K562 (cell line): ENCODE data around the gene P2RX1. TPM values are rescaled to one million over a fixed set of nuclear protein-coding genes. Genes with fewer than 3 reads are reported as not detected.

Experiments used
- ATAC-seq: fragments of 200-7000 bp; cut with Tn5 transposase; 3 replicates; pipeline ENCODE4 v1.9.1; 2020; ENCODE audit warnings: moderate library complexity
- BruUV-seq: library from RNA; stranded (reverse); fragments of 400-500 nt; replicated peaks from 2 replicates; lab custom pipeline; 2021; lab: Mats Ljungman, UMichigan
- CTCF ChIA-PET: fragments of 300-600 bp; formaldehyde crosslinking; extraction: SDS; loops from one replicate; lab custom pipeline; 2021; ENCODE audit warnings: low intra/inter-chr PET ratio; lab: Yijun Ruan, JAX
- POLR2A ChIA-PET: fragments of 300-600, 350-650 bp; sonication (Branson Sonifier 250); formaldehyde crosslinking; extraction: SDS; loops from one replicate; lab custom pipeline; 2021; ENCODE audit warnings: antibody characterized with exemption, inconsistent platforms; lab: Yijun Ruan, JAX
- DNase-seq, 4 experiments: peaks; one replicate each; pipeline versions ENCODE4 v3.0.0 to v3.0.0-alpha.2; 2011 to 2018; ENCODE audit warnings: low spot score in 3 of 4, mixed read lengths in 3 of 4; ENCODE audit errors: extremely low read depth in 1 of 4
- FAIRE-seq: peaks from 2 replicates; lab custom pipeline; 2011; peaks lifted over from hg19 to GRCh38; lab: Jason Lieb, UNC
- H2AFZ ChIP-seq: 2 replicates; pipeline ENCODE4 v1.6.0; 2011; ENCODE audit warnings: low read depth, low read length, control low read depth, inconsistent platforms
- H3K27ac ChIP-seq: fragments of 200-600 bp; 3 replicates; pipeline ENCODE4 v1.8.0; 2011; ENCODE audit warnings: low read depth, mild to moderate bottlenecking, control low read depth, inconsistent platforms, low read length, moderate library complexity, mixed read lengths; ENCODE audit errors: extremely low read depth
- H3K27me3 ChIP-seq, 2 experiments: fragments of 300-600 bp in 1 of 2; 2 replicates in 1 of 2; 3 replicates in 1 of 2; pipeline versions ENCODE4 v1.6.0 to v1.8.0; 2011; ENCODE audit warnings: inconsistent platforms in 2 of 2, low read length in 2 of 2, mild to moderate bottlenecking in 1 of 2, mixed read lengths in 1 of 2, moderate library complexity in 1 of 2; ENCODE audit not compliant: control insufficient read depth in 2 of 2, insufficient read depth in 2 of 2
- H3K36me3 ChIP-seq: fragments of 300-600 bp; 3 replicates; pipeline ENCODE4 v1.8.0; 2011; ENCODE audit warnings: mild to moderate bottlenecking, low read length, inconsistent platforms; ENCODE audit not compliant: control insufficient read depth, insufficient read depth
- H3K4me1 ChIP-seq, 2 experiments: fragments of 200-600 bp in 1 of 2; replicated peaks in 1 of 2; 2 replicates in 1 of 2; 3 replicates in 1 of 2; pipeline versions ENCODE4 v1.5.1 to v1.8.0; 2011; ENCODE audit warnings: inconsistent platforms in 2 of 2, low read length in 2 of 2, mild to moderate bottlenecking in 1 of 2, mixed read lengths in 1 of 2, moderate library complexity in 1 of 2; ENCODE audit not compliant: control insufficient read depth in 2 of 2, insufficient read depth in 2 of 2
- H3K4me2 ChIP-seq: 2 replicates; pipeline ENCODE4 v1.6.1; 2011; ENCODE audit warnings: low read length, control low read depth, inconsistent platforms, mixed read lengths; ENCODE audit not compliant: insufficient read depth
- H3K4me3 ChIP-seq: fragments of 200-600 bp; sonication (generic), shearing (Covaris generic); 2 replicates; pipeline ENCODE4 v1.5.1; 2016; ENCODE audit warnings: control low read depth, inconsistent platforms
- H3K79me2 ChIP-seq: fragments of 200-600 bp; 3 replicates; pipeline ENCODE4 v1.8.0; 2011; ENCODE audit warnings: low read length, inconsistent platforms; ENCODE audit not compliant: control insufficient read depth, insufficient read depth
- H3K9ac ChIP-seq, 2 experiments: 2 replicates each; pipeline versions ENCODE4 v1.6.0 to v1.6.1; 2011; ENCODE audit warnings: low read depth in 2 of 2, low read length in 2 of 2, control low read depth in 1 of 2, inconsistent platforms in 1 of 2, mild to moderate bottlenecking in 1 of 2, mixed read lengths in 1 of 2; ENCODE audit not compliant: insufficient read depth in 1 of 2
- H3K9me1 ChIP-seq: one replicate; pipeline ENCODE4 v1.6.0; 2011; ENCODE audit warnings: inconsistent platforms, mild to moderate bottlenecking, low read length, moderate library complexity; ENCODE audit not compliant: control insufficient read depth, insufficient read depth
- H3K9me3 ChIP-seq: replicated peaks from 2 replicates; pipeline ENCODE4 v1.5.1; 2011; ENCODE audit warnings: low read depth, low read length, inconsistent platforms; ENCODE audit not compliant: control insufficient read depth, insufficient read depth
- H4K20me1 ChIP-seq: replicated peaks from 2 replicates; pipeline ENCODE4 v1.6.1; 2011; ENCODE audit warnings: low read length, inconsistent platforms, mixed read lengths; ENCODE audit not compliant: control insufficient read depth, insufficient read depth
- ATF1 ChIP-seq, 2 experiments: fragments of 450-650 bp in 1 of 2; IDR thresholded peaks; 2 replicates each; pipeline ENCODE4 v1.6.1; 2016; ENCODE audit warnings: missing compliant biosample characterization in 1 of 2, missing genetic modification characterization in 1 of 2
- ILF3 ChIP-seq: fragments of 450-650 bp; IDR thresholded peaks from 2 replicates; pipeline ENCODE4 v1.6.1; 2018; ENCODE audit warnings: antibody characterized with exemption, mild to moderate bottlenecking, moderate library complexity, borderline replicate concordance
- MTA3 ChIP-seq: fragments of 450-650 bp; formaldehyde crosslinking; IDR thresholded peaks from 2 replicates; pipeline ENCODE4 v1.6.1; 2017; ENCODE audit warnings: mild to moderate bottlenecking, borderline replicate concordance
- MYNN ChIP-seq, 2 experiments: sonication (generic); formaldehyde crosslinking in 1 of 2; IDR thresholded peaks; 2 replicates each; pipeline versions ENCODE4 v1.5.0 to v1.6.1; 2016 to 2020; ENCODE audit warnings: antibody characterized with exemption in 1 of 2, missing genetic modification reagents in 1 of 2
- NFIC ChIP-seq: fragments of 450-650 bp; IDR thresholded peaks from 2 replicates; pipeline ENCODE4 v1.6.1; 2017; ENCODE audit warnings: mild to moderate bottlenecking, inconsistent platforms
- NFXL1 ChIP-seq: fragments of 450-650 bp; formaldehyde crosslinking; IDR thresholded peaks from 2 replicates; pipeline ENCODE4 v1.4.0; 2021; ENCODE audit warnings: mild to moderate bottlenecking
- NR3C1 ChIP-seq: sonication (generic); formaldehyde crosslinking; IDR thresholded peaks from 2 replicates; pipeline ENCODE4 v1.8.1; 2022; ENCODE audit warnings: missing genetic modification reagents
- RBM14 ChIP-seq: fragments of 200-400 bp; formaldehyde crosslinking; IDR thresholded peaks from 2 replicates; pipeline ENCODE4 v1.6.1; 2018; ENCODE audit warnings: low read depth, mild to moderate bottlenecking, low read length, moderate library complexity, borderline replicate concordance; ENCODE audit not compliant: insufficient read depth
- SMARCE1 ChIP-seq: fragments of 450-650 bp; IDR thresholded peaks from 2 replicates; pipeline ENCODE4 v1.7.1; 2016; ENCODE audit warnings: mild to moderate bottlenecking
- SRSF9 ChIP-seq: fragments of 200-400 bp; formaldehyde crosslinking; IDR thresholded peaks from 2 replicates; pipeline ENCODE4 v1.6.1; 2017; ENCODE audit warnings: low read depth, low read length, borderline replicate concordance
- WGBS: fragments of 100-300 bp; shearing (Covaris generic); methylation state at CpG from one replicate; pipeline ENCODE4 v1.1.6; 2016; ENCODE audit warnings: low coverage, mixed read lengths; ENCODE audit not compliant: insufficient coverage; ENCODE audit errors: missing lambda C conversion rate; 5-methylcytosine and 5-hydroxymethylcytosine counted together
- in situ Hi-C: fragments of 300-500 bp; cut with MboI; formaldehyde crosslinking; loops from 4 replicates; pipeline ENCODE4 v1.15.0; 2018; ENCODE audit warnings: inconsistent platforms, mixed read lengths
- intact Hi-C: fragments of 100-400 bp; cut with micrococcal nuclease; formaldehyde crosslinking; loops from 2 replicates; pipeline ENCODE4 v1.14.2; 2022
- polyA plus RNA-seq, 8 experiments: library from polyadenylated mRNA; depleted of rRNA in 4 of 8; stranded (reverse) in 5 of 8; unstranded in 3 of 8; fragments of >200 nt; fragmentation: Nextera tagmentation in 2 of 8; fragmentation: Illumina TruSeq in 1 of 8; extraction: Ambion mirVana in 2 of 8; extraction: Trizol in 1 of 8; gene quantifications; 2 replicates each; pipeline versions ENCODE4 v1.2.1 to v1.2.3, GENCODE V29; 2011 to 2014; ENCODE audit warnings: inconsistent platforms in 1 of 8, missing spikeins in 1 of 8
- total RNA-seq, 7 experiments: library from RNA; depleted of rRNA in 6 of 7; stranded (reverse); fragments of >200 nt in 6 of 7; fragmentation: Illumina TruSeq in 2 of 7; extraction: Trizol in 2 of 7; gene quantifications; 2 replicates each; pipeline versions ENCODE4 v1.2.1 to v1.2.3, GENCODE V29; 2011 to 2021; ENCODE audit warnings: low replicate concordance in 1 of 7
- TF ChIP-seq, protein P1 (sequence below): fragments of 250-450 bp; sonication (Bioruptor Pico); IDR thresholded peaks from 2 replicates; pipeline ENCODE4 v1.4.0; 2020; ENCODE audit warnings: borderline replicate concordance
- TF ChIP-seq, protein P2 (sequence below): fragments of 450-650 bp; formaldehyde crosslinking; IDR thresholded peaks from 2 replicates; pipeline ENCODE4 v1.4.0; 2022; ENCODE audit warnings: missing genetic modification characterization
- TF ChIP-seq, protein P3 (sequence below): IDR thresholded peaks from 2 replicates; pipeline ENCODE4 v1.6.1; 2011; ENCODE audit warnings: borderline replicate concordance, low read depth, mild to moderate bottlenecking, moderate library complexity, low read length; ENCODE audit not compliant: insufficient read depth, poor library complexity, severe bottlenecking
- TF ChIP-seq, protein P4 (sequence below): sonication (generic); formaldehyde crosslinking; IDR thresholded peaks from 2 replicates; pipeline ENCODE4 v1.8.0; 2022; ENCODE audit warnings: missing genetic modification reagents, mild to moderate bottlenecking, moderate library complexity, borderline replicate concordance

P2RX1 gene
- total and polyA plus RNA-seq, 9 of the 15 experiments (the other 6 are each of a cell fraction or from before 2014, with no cell fraction given) = 0.27 to 20.3 (median 10.3) TPM

DNA sequence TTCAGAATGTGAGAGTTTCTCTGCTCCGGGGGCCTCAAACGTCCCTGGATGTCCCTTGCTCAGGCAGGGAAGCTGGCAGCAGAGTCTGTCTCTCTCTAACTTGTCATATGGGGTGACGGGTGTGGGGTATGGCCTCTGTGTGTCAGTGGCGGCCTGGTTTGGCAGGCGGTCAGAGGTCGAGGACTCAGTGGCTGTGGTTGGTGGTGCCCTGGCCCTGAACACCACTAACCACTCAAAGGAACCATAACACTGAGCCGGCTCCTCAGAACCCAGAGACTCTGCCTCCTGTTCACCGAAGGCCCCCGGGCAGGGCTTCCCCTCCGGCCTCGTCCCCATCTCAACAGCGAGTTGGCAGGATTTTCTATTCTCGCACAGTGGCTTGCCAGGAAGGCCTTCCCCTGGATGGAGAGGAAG, 677 bp downstream of the P2RX1 start:
- peak overlapping the region; percentile 74 to 90 for H3K9ac ChIP-seq
- in situ Hi-C loops = loop anchor here (10.0 kb wide), 1 partner anchor 89 kb away; no protein-coding TSS in a partner anchor

More for the DNA sequence above, 677 bp downstream of the P2RX1 start:
- peaks cover 42% of the 10 kb centered on the region for H3K79me2 ChIP-seq
- intact Hi-C loops = loop anchor here (2.0 kb wide), 2 partner anchors 47 to 89 kb away; no protein-coding TSS in a partner anchor
- no peaks in the 10 kb centered on the region for H3K27me3 ChIP-seq
- 0 out of 2 replicates have a peak, but pooled peaks cover 9% of the 10 kb centered on the region for H4K20me1 ChIP-seq
- WGBS = 19% methylated on average over 9 of the region's 13 CpGs
- ATAC-seq = no peak
- H3K4me3 ChIP-seq = peak overlapping the region; percentile 55
- POLR2A ChIA-PET = interaction anchor here (0.6 to 1.3 kb wide), 4 partner anchors 12 to 101 kb away, joined by 3 to 6 read pairs (median 4); no protein-coding TSS in a partner anchor
- peak overlapping the region; percentile 81 for H3K27ac ChIP-seq
- DNase-seq = no peak
- no peaks in the 10 kb centered on the region for H3K9me3 ChIP-seq
- peak overlapping the region; percentile 81 for H3K4me2 ChIP-seq
- H3K36me3 ChIP-seq = peaks cover 7% of the 10 kb centered on the region; the same call in 1 of the 3 replicates
- CTCF ChIA-PET = no interaction called here
- peak overlapping the region; percentile 18; the same call in 1 of the 2 replicates for H2AFZ ChIP-seq
- H3K9me1 ChIP-seq = peaks cover 6% of the 10 kb centered on the region
- TF ChIP-seq RBM14 (no peak), NFIC (no peak), NR3C1 (no peak), MTA3 (no peak), SMARCE1 (no peak), MYNN (IDR thresholded peaks at IDR 0.05) (no peak), MYNN (CRISPR knock-in tag; IDR thresholded peaks at IDR 0.05) (no peak), ILF3 (no peak), SRSF9 (no peak), NFXL1 (CRISPR knock-in tag) (no peak), ATF1 (CRISPR knock-in tag; IDR thresholded peaks at IDR 0.05) (no peak), ATF1 (tag; IDR thresholded peaks at IDR 0.05) (no peak)
- TF ChIP-seq, protein P1, sequence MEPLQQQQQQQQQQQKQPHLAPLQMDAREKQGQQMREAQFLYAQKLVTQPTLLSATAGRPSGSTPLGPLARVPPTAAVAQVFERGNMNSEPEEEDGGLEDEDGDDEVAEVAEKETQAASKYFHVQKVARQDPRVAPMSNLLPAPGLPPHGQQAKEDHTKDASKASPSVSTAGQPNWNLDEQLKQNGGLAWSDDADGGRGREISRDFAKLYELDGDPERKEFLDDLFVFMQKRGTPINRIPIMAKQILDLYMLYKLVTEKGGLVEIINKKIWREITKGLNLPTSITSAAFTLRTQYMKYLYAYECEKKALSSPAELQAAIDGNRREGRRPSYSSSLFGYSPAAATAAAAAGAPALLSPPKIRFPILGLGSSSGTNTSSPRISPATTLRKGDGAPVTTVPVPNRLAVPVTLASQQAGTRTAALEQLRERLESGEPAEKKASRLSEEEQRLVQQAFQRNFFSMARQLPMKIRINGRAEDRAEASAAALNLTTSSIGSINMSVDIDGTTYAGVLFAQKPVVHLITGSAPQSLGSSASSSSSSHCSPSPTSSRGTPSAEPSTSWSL (CRISPR knock-in tag) = no peak
- TF ChIP-seq, protein P2, sequence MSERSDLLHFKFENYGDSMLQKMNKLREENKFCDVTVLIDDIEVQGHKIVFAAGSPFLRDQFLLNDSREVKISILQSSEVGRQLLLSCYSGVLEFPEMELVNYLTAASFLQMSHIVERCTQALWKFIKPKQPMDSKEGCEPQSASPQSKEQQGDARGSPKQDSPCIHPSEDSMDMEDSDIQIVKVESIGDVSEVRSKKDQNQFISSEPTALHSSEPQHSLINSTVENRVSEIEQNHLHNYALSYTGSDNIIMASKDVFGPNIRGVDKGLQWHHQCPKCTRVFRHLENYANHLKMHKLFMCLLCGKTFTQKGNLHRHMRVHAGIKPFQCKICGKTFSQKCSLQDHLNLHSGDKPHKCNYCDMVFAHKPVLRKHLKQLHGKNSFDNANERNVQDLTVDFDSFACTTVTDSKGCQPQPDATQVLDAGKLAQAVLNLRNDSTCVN (CRISPR knock-in tag) = no peak
- TF ChIP-seq, protein P3, sequence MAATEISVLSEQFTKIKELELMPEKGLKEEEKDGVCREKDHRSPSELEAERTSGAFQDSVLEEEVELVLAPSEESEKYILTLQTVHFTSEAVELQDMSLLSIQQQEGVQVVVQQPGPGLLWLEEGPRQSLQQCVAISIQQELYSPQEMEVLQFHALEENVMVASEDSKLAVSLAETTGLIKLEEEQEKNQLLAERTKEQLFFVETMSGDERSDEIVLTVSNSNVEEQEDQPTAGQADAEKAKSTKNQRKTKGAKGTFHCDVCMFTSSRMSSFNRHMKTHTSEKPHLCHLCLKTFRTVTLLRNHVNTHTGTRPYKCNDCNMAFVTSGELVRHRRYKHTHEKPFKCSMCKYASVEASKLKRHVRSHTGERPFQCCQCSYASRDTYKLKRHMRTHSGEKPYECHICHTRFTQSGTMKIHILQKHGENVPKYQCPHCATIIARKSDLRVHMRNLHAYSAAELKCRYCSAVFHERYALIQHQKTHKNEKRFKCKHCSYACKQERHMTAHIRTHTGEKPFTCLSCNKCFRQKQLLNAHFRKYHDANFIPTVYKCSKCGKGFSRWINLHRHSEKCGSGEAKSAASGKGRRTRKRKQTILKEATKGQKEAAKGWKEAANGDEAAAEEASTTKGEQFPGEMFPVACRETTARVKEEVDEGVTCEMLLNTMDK = no peak
- TF ChIP-seq, protein P4, sequence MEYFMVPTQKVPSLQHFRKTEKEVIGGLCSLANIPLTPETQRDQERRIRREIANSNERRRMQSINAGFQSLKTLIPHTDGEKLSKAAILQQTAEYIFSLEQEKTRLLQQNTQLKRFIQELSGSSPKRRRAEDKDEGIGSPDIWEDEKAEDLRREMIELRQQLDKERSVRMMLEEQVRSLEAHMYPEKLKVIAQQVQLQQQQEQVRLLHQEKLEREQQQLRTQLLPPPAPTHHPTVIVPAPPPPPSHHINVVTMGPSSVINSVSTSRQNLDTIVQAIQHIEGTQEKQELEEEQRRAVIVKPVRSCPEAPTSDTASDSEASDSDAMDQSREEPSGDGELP (CRISPR knock-in tag) = no peak
- FAIRE-seq = no peak
- H3K4me1 ChIP-seq = peaks cover 37 to 54% of the 10 kb centered on the region in 2 experiments
- BruUV-seq = no TSS peak
